Loucy (cell line): ENCODE measurements around the gene DUSP22.

ENCODE experiments used
- EZH2phosphoT487 ChIP-seq: fragments of 200-600 bp; IDR thresholded peaks from 2 replicates; pipeline ENCODE4 v1.6.1; 2018; ENCODE audit warnings: antibody characterized with exemption, mild to moderate bottlenecking, moderate library complexity, borderline replicate concordance
- TF ChIP-seq, protein P1 (sequence below): fragments of 200-600 bp; sonication (generic); conservative IDR thresholded peaks from 2 replicates; pipeline ENCODE4 v1.5.1; 2014; ENCODE audit warnings: mild to moderate bottlenecking, antibody characterized with exemption, low read length

DNA sequence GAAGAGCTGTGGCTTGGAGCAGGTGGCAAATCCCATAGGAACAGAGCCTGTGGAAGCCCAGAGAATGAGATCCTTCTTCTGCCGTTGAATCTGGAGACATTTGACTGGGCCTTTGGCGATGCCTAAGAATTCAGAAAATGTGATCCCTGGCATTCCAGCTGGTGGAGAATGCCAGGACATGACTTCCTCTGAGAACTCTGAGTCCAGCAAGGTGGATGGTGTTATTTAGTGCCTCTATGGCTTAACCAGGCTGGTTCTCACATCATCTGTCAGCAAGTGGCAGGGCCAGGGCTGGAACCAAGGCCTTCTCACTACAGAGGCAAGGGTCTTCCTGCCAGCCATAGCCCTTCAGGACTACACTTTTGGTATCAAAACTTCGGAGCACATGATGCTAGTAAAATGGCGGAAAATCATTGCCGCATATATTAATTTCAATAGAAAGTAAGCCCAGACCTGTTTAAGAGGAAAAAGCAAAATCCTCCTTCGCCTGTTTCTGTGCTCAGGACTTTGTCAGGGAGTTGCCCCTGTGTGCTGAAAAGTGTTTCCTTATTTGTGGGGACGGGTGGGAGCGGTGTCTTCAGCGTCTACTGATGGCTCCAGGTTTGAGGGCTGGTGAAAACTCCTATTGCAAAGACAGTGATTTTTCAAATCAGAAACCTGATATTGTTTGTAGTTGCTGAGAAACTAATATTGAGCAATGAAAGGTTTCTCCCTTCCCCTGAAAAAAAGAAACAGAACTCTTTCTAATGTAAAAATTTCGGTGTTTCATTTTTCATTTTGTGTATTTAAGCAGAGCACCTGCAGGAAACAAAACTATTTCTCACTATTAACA lies 23.9 kb downstream of the DUSP22 start:
- TF ChIP-seq, protein P1, sequence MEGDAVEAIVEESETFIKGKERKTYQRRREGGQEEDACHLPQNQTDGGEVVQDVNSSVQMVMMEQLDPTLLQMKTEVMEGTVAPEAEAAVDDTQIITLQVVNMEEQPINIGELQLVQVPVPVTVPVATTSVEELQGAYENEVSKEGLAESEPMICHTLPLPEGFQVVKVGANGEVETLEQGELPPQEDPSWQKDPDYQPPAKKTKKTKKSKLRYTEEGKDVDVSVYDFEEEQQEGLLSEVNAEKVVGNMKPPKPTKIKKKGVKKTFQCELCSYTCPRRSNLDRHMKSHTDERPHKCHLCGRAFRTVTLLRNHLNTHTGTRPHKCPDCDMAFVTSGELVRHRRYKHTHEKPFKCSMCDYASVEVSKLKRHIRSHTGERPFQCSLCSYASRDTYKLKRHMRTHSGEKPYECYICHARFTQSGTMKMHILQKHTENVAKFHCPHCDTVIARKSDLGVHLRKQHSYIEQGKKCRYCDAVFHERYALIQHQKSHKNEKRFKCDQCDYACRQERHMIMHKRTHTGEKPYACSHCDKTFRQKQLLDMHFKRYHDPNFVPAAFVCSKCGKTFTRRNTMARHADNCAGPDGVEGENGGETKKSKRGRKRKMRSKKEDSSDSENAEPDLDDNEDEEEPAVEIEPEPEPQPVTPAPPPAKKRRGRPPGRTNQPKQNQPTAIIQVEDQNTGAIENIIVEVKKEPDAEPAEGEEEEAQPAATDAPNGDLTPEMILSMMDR, result no peak
- TF ChIP-seq EZH2phosphoT487, result no peak
